Measurements from ENCODE around the gene TBC1D9B.

Gene TBC1D9B

DNA sequence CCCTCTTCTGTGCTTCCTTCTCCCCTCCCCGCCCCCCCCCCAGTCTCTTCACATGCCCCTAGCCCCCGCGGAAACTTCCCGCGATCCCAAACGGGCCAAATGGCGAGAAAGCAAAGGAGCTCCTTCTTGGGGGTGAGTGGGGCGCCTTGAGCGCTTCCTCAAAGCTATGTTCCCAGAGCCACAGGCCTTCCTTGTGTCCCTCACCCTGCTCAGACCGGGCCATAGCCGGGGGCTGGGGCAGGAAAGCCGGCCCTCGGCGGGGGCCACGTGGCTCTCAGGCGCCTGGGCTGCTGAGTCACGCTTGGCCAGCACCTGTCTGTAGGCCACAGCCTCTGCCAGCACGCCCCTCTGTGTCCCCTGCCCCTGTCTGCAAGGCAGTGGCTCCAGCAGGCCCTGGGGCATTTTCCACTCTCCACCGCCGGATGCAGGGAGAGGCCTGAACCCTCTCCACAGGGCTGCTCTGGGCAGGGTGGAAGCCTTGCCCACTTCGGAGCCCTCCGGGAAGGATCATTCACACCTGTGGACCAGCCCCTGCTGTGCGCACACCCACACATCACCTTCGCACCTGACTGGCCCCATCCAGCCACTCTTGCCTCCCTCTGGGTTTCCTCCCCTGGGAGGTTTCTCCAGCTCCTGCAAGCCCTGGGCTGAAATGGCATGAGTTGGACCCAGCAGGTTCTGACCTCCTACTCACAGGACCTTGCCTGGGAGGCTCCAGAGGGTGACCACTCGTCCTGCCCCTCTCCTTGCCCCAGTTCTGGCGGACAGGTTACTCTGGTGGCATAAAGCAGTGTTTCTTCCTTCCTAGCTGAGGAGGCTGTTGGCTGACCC lies 88.2 kb downstream of the TBC1D9B start:
- no peak for DNase-seq

DNA sequence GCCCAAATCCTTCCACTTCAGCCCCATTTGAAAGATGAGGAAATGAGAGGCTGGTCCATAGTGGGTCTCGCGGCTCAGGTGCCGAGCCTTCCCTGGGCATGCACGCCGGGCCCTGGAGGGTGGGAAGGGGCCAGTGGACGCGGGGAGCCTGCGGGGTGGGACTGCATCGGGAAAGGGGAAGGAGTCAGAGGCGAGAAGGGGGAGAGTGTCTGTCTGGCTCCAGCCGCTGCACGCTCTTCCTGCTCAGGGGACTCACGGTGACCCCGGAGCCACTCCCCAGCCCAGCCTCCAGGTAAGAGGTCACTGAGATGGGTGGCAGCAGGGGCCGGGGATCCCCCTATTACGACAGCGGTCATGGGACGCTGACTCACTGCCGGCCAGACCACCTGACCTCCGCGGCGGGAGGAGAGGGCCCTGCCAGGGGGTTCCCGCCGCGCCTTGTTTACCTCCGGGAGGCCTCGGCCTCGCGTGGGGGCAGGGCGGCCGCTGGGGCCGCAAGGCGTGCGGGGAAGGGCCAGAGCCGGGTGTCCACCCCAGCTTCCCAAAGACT lies 88.9 kb downstream of the TBC1D9B start:
- no peak for DNase-seq

DNA sequence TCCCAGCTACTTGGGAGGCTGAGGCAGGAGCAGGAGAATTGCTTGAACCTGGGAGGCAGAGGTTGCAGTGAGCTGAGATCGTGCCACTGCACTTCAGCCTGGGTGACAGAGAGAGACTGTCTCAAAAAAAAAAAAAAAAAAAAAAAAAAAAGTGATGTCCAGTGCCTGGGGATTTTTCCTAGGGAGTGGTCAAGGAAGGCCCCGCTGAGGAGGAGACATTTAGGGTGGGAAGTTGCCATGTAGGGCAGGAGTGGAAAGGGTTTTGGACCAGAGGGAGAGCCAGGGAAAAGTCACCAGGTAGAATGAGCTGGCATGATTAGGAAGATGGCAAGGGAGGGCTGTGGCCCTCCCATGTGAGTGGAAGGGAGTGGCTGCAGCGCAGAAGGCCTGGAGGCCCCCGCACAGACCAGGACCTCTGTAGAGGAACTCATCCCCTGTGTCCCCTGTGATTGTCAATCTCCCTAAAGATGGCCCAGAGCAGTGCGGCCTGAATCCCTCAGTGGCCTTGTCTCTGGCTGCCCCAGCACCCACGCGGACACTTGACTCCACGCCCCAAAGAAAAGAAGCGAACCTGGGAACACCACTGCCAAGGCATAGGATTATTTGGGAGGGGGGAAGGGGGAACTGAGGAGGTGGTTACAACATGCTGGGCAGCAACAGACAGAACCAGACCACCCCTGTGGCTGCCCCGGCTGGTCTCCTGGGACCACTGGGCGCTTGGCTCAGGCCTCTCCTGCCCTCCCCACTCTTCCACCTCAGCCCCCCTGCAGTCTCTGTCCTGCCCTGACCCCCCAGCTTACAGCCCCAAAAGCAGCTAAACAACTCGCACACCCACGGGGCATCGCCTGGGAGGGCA lies 89.6 kb downstream of the TBC1D9B start:
- no peak for DNase-seq

DNA sequence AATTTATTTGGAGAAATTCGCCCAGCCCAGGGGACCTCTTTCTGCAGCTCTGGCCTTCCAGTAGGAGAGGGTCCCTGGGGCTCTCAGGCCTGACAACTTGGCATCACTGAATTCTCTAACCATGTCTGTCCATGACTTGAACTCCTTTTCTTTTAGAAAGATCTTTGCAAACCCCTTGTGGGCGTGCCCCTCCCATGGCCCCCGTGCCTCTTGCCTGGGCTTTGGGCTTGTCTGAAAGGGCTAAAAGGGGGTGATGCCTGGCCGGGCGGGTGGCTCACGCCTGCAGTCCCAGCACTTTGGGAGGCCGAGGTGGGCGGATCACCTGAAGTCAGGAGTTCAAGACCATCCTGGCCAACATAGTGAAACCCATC lies 90.2 kb downstream of the TBC1D9B start:
- no peak for DNase-seq

DNA sequence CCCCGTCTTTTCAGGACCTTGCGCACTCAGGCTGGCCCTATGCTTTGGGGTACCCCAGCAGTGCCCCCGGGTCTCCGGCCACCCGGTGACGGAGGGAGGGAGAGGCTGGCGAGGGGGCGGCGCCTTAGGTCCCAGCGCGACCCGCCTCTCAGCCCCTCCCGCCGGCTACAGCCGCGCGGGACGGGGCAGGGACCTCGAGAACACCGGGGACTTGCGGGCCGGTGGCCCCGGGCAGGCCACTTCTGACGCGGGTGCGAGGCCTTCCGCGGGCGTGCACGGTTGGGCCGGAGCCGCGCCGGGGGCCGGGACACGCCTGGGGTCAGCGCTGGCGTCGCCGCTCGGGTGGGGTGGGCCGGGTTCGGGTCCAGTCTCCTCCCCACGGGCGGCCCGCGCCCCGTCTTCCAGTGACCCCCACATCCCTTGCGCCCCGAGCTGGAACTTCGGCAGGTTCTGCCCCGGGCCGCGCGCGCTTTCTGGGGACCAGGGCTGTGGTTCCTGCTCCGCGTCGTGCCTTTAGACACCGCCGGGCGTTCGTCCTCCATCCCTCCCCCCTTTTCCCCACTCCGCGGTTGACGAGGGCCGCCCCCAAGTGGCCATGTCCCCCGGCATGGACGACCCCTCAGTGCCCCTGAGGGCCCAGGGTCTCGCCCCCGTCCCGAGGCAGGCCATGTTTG lies 90.8 kb downstream of the TBC1D9B start:
- no peak for DNase-seq

DNA sequence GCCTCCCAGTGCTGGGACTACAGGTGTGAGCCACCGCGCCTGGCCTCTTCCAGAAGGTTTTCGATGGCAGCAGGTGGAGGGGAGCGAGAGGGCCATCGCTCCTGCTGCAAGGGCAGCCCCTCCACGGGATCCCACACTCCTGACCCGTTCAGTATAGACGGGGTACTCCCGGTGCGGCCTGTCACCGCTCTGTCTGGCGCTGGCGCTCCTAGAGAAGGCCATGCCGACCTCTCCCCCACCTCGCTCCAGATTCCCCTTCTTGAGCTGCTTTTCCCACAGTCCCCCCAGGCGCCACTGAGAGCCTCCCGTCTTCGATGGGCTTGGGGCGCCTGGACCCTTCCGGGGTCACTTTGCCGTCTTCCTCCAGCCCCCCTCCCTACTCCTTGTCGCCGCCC lies 91.3 kb downstream of the TBC1D9B start:
- no peak for DNase-seq

DNA sequence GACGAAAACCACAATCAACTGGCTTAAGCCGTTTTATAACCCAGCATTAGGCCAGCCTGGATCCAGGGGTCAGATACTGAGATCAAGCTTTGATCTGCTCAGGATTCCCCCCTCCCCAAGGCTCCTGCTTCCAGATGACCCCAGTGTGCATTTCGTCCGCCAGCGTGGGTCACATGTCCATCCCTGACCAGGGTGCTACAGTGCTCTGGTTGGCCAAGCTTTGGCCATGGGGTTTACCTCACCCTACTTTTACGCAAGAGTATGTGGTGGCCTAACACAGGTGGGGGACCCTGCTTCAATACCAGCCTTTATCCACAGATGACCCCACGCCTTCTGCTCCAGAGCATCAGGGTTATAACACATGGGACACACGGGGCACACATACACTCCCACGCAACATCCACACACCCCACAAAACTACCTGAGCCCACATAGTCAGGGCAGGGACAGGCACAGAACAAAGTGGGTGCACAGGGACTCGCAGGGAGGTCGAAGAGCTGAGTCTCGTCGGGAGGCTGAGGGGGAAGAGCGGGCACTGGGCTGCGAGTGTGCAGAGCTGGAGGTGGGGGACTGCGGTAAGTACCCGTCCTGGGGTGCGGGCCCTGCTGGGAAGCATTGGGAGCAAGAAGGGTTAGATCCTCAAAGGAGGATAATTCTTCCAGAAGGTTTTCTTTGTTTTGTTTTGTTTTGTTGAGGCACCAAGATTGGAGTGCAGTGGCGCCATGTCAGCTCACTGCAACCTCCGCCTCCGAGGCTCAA lies 92.0 kb downstream of the TBC1D9B start:
- no peak for DNase-seq

DNA sequence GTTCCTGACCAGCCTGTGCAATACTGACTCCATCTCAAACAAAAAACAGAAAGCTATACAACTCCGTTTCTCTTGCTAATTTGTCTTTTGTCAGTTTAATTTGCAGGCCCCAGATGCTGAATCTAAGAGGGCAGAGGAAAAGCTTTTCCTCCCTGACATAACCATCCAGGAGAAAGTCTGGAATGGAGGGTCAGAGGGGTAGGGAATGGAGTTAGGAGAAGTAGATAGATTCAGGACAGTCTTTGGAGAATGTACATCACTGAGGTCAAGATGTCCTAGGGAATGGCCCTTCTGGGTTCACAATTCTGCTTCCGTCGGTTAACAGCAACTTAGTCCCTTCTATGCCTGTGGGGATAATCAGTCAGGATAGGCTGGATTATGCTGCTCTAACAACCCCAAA lies 93.6 kb downstream of the TBC1D9B start:
- DNase-seq, result no peak

DNA sequence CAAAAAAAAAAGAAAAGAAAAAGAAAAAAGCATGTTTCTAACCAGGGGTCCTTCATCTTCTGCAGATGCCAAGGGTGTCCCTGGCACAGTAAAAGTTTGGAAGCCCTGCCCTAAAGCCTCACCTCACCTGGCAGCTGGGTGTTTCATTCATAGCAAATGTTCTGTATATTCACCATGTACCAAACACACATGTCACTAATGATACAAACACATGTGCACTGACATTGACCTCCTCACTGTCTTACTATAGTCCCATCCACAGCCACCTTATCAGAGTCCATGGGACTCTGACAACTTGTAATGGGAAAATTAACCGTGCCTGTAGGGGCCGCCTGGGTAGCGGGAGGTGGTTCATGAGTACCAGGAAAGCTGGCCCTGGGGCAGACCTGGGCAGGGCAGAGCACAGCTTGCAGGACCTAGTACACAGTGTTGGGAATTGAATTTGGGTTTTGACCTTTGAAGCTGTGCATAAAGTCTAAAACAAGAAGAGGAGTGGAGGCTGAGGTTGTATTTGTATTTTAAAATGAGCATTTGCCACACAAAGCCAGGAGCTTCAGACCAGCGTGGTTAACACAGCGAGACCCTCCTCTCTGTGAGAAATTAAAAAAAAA lies 94.6 kb downstream of the TBC1D9B start:
- DNase-seq, result no peak

DNA sequence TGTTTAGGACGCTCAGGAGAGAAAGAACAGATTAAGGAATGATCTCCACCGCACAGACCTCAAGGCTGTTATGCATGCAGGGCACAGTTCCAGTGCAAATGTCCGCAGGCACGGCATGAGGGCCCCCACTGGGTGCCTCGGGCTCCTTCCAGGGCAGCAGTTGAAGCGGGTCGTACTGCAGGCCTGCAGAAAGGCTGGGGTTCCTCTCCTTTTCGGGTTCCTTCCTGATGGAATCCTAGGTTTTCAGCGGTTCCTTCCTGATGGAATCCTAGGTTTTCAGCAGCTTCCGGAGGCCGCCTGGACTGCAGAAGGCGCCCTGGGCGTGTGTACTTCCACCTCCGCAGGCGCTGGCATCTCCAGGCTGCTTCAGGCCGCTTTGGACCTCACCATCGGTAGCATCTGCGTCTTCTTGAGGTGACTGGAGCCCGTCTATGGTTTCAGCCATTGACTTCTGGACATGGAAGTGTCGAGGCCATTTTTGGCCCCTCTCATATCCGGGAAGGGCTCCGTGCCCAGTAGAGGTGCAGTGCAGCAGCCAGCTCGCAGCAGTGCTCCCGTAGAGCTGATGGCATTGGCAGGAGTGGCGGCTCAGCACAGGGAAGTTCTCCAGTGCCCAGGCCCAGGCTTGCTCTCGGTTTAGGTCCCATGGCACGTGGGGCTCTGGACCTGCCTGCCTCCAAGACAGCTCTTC lies 95.4 kb downstream of the TBC1D9B start:
- no peak for DNase-seq
